ENCODE results near the gene TMEM9B.
"Not testable (repeated sequence)": the region's sequence is repeated elsewhere in the genome, so short reads cannot be mapped to it uniquely, and the experiment has no call there.

Gene TMEM9B

DNA sequence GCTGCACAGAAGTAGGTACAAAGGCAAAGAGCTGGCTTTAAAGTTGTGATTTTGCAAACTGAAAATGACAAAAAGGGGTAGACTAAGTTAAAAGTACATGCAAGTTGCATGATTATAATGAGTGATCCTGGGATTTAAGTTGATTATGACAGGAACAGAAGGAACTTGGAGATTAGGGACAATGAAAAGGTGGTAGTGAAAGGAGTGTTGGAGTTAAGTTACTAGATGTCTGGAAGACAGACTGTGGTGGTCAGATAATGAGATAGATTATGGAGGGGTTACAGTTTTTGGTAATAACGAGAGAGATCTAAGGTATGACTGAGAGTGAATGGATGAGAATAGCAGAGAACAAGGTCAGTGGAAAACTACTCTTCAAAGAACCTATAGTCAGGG lies 7.7 kb upstream of the TMEM9B start:
- DNase-seq, result no peak

DNA sequence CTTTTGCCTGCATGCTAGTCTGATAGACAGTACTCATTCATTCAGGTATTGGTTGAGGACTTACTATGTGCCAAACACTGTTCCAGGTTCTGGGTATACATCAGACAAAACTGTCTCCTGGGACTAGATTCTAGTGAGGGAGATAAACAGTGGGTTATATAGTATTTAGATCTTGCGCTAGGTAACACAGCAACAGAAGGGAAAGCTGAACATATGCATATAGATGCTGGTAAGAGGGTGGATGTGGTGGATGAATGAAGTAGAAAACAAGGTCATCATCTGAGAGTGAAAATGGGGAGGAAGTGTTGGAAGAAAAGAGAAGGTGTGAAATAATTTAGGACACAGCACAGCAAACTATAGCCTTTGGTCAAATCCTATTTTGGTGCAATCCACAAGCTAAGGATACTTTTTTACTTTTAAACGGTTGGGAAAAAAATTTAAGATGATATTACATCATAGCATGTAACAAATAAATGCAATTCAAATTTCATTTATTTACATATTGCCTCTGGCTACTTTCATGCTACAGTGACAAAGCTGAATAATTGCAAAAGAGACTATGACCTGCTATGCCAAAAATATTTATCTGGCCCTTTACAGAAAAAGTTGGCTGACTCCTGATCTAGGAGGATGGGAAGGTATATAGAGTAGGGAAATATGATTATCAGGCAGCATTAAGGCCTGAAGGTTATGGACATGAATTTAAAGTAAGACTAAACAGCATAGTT lies 7.1 kb upstream of the TMEM9B start:
- DNase-seq, result no peak

DNA sequence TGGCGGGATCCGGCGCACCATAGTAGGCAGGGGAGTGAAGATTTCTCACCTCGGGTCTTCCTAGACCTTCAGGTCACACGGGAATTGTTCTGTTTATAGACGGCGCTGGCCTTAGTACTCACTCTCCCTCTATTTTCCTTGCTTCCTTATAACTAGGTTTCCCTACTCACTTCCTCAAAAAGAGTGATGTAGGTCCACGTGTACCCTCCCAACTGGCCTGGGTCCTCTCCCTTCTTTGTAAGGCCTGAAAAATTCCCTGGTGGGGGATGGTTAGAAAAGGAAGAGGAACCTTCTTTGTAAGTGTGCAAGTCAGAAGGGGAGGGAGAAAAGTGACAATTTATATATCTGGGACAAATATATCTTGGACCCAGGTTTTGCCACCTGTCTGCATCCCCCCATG lies 2.9 kb upstream of the TMEM9B start:
- no peak for DNase-seq

DNA sequence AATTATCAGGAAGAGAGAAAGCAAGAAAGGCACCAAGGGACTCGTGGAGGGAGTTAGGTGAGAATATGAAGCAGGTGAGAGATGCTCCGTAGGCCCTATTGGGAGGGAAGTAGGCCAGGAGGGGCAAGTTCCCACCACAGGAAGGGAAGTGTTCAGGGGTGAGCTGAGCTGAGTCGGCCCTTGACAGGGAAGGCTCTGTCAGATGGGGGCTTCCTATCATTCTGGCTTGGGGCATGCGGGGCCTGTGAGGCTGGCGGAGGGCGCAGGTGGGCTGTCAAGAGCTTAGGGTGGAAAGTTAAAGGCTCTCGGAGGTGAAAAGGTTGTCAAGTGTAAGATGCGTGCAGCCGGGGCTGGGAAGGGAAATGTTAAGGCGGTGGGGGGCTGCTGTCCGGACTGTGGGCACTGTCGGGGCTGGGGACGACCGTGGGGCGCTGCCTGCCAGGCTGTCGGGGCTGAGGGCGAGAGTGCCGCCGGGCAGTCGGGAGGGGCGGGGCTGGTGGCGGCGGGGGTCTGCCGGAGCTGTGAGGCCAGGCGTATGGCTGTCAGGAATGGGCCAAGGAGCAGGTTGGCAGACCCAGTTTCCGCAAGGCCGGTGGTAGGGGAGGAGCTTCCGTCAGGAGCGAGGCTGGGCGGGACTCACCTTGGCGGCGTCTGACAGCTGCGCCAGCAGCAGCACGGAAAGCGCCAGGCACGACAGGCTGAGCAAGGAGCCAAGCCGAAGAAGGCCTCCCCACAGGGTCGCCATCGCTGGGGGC lies 496 bp downstream of the TMEM9B start:
- peak; percentile 51 to 87 (median 65) for DNase-seq

DNA sequence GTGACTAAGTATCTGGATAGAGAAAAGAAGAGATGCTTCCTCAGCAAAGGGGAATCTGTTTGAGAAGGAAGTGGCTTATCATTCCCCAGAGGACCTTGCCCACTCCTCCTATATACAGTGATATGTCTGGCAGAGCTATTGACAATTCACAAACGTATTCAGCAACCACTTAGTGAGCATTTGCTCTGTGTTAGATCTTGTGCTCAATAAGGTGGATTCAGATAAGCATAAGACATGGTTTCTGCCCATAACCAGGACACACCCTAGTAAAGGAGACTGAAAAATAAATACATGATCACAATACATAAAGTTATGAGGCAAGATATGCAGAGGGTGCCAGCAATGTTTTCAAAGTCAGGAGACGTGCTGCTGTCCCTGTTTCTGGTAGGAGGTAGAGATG lies 1.4 kb downstream of the TMEM9B start:
- DNase-seq, result no peak

DNA sequence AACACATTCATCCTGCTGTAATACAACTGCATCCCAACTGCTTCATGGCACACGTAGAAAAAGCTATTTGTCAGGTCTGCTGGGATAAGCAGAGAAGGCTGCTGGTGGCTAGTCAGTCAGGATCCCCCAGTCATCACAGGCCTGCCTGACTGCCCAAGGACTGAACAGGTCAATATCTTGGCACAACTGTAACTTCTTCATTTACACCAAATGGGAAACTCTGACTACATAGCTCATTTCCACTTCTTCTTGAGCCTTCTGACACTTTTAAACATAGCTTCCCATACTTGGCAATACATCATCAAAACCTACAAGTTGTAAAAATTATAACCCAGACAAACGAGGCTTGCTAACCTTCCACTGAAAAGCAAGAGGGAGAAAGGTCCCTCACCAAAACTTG lies 2.8 kb downstream of the TMEM9B start:
- DNase-seq, result no peak

DNA sequence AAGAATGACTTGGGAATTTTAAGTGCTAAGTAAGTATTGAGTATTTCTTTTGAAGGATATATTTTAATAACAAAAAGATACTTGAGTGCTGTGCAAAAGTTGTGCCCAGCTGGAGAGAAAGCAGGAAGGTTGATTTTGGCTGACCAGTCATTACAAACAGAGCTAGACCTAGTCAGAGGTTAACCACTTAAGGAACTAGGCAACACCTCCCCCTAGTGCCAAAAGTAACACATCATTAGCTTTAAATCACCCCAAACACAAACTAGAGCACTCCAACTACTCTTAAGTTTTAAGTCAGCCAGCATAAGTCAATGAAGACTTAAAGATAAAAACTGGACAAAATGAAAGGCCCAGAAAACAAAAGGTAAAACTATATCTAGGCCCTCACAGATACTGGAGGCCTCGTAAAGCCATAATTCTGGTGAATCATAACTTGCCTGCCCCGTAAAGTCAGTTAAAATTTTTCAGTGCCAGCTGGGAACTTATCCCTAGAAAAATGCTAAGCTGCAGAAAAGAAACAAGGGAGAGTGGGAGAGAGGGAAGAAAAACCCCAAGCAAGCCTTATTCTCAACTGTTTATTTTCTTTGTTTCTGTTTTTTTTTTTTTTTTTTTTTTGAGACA lies 4.6 kb downstream of the TMEM9B start:
- DNase-seq, result peak in 1 of 5 donors; percentile 73

DNA sequence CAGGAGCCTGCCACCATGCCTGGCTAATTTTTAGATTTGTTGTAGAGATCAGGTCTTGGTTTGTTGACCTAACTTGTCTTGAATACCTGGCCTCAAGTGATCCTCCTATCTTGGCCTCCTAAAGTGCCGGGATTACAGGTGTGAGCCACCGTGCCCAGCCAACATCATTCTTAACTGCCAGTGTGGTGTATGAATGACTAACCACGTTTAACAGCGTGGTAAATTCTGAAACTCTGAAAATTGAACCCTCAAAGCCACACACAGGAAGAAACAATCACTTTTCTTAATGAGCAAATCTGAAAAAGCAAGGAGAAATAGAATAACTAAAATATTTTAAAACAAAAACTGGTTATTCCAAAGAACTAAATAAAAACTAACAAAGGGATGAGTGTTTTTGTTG lies 7.4 kb downstream of the TMEM9B start:
- DNase-seq, result peak in 1 of 5 donors; percentile 25

DNA sequence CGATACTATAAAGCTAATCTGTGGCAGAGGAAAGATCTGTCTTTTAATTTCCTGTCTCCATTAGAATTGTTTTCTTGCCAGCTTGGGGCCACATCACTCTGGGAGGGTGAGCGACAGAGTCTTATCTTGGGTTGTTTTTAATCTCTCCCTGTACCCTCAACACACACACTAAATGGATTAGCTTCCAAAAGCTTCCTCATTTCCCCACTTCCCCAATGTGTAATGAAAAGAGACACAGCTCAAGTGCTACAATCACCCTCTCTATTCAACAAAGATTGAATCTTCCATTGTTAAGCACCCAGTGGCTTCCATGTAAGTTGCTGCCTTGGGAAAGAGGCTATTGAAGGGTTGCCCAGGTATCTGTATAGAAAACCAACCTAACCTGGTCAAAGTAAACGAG lies 15.4 kb downstream of the TMEM9B start:
- no peak for DNase-seq

DNA sequence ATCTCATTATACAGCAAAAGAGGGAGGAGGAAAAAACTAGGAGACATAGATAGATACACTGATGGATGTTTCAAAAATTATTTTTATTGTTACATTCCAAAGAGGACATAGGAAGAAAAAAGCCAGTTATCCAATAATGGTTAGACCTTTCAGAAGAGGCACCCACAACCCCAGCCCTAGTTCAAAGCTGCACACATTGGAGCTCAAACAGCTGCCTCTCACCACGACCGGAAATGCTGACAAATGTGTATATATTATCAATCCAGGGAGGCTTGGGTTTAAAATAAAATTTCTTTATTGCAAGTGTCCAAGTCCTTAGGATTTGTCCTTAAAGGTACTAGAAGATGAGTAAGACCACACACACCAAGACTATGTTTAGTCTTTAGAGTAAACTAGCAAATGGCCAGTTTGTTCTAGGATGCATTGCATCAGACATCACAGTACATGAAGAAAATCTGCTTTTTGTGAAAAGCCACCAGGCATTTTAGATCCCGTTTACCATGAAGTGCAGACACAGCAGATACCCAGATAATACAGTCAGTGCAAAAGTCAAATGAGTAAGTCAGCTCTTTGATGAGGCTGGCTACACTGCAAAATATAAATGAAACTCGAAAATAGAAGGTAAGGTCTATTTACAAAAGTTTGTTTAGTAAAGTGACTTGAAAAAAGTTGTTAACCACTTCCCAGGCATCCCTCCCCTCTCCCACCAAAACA lies 16.9 kb downstream of the TMEM9B start:
- peak in 1 of 5 donors; percentile 11 for DNase-seq

DNA sequence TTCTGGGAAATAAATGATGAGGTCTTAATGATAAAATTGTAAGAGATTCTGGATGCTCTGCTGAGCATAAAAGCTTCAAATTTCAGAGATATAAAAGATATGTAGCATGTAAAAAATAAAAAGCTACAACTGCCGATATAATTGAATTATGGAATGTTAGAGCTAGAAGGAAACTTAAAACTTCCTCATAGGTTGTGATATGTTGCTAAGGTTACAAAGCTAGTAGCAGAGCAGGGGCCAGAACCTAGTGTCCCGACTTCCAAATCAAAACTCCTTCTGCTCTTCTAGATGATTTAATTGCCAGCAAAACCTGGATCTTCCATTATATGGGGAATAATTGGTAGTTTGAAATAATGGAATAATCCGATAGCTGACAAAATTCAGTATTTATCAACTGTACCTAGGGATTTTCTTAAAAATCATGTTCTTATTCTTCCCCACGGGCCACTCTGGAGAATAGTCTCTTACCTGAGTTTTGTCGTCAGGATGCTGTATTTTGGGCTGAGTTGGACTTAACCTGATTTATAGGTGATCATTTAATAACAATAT lies 21.6 kb downstream of the TMEM9B start, which contains the start of gene ASCL3:
Gene ASCL3 (minus strand): TSS at position 499 of the 549 bp plus-strand sequence. CDS start 4,855 bp downstream, outside the sequence.
- DNase-seq, result no peak

DNA sequence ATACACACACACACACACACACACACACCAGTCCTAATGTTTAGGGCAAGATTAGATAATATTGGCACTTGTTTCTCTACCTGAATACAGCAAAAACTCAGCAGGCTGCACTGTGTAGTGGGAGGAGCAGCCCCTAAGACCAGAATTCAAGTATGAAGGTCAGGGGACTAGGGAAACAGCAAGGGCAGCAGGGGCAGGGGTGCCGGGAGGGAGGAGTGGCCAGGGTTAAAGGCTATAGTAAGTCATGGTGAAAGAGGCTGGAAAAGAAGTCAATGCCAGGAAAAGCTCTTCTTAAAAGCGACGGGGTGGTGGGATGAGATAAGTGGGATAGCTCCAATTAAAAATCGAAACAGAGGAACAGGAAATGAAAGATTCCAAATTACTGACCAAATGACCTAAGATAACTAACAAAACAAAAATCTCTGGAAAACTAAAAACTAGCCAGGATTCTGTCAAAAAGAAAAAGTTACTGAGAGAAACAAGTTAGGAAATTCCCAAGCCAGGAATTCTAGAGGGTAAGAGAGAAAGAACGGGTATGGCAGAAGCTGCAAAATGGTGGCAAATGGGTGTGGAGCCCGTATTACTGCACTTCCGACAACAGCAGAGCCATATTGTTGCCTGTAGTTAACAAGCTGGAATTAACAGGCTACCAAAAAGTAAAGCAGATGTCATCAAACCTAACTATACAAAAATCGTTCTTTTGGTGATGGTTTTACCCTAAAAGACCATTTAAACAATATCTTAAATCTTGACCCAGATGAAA lies 22.7 kb downstream of the TMEM9B start:
- DNase-seq, result no peak

DNA sequence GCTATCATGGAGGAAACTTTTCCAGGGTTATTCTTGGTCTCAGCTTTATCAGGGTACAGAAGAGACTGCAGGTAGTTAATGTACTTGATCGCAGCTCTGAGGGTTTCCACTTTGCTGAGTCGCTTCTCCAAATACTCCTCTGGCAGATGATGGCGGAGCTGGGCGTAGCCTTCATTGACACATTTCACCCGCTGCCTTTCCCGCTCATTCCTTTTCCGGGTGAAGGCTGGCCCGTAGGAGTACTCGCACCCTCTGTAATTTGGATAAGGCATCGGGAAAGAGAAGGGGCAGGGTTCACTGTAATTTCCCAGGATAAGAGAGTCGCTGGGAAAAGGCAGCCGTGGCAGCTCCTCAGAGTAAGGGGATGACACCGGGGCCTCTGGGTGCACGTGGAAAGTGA lies 26.6 kb downstream of the TMEM9B start:
- no peak for DNase-seq

DNA sequence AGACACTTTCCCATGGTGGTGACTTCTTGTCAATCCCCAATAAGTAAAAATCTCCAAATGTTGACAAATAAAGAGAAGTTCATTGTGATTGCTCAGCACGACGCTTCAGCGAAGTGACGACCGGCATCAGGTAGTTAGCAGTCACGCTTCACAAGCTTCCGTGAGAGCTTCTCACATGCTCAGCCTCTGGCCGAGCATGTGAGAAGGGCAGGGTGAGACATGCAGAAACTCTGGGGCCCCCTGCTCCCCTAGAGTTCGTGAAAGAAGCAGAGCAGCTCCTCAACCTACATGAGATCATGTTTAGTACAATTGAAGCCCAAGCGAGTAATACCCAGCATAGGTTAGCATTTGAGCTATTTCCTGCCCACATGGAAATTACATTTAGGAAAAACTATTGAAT lies 27.1 kb downstream of the TMEM9B start:
- no peak for DNase-seq

DNA sequence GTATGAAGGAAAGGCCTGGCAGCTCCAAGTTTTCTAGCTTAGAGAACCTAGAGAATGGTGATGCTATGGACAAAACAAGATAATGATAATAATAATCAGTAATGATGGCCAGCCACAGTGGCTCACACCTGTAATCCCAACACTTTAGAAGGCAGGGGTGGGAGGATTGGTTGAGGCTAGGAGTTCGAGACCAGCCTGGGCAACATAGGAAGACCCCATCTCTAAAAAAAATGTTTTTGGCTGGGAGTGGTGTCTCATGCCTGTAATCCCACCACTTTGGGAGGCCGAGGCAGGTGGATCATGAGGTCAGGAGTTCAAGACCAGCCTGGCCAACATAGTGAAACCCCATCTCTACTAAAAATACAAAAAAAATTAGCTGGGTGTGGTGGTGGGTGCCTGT lies 28.5 kb downstream of the TMEM9B start:
- DNase-seq, result not testable (repeated sequence)

DNA sequence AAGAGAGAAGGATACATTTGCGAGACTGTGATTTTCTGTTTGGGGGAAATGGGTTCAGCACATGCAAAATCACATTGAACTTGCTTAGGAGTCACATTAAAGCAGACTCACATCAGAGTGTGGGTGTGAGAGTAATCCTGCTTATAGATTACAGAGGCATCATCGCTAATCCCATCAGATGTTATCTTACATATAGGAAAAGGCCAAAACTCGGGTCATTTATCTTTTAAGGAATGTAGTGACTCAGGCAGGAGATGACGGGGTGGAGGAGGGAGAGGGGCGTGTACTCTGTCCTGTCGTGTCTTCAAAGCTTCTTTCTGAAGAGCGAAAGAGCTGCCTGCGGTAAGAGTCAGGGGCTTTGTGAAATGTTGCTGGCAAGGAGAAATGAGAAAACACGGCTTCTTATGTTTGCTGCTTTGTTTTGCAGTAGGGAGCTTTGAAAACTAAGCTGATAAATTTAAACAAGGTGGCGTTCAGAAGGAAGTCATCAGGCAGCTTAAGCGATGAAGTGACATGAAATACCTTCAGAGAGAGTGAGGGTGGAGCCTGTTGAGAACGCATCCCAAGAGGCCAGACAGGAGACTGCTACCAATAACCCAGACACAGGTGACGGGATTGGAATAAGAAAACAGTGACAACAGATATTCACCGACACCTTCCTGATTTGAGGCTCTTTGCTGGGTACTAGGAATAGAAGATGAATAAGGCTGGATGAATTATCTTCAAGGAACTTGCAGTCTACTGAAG lies 29.3 kb downstream of the TMEM9B start:
- DNase-seq, result no peak

DNA sequence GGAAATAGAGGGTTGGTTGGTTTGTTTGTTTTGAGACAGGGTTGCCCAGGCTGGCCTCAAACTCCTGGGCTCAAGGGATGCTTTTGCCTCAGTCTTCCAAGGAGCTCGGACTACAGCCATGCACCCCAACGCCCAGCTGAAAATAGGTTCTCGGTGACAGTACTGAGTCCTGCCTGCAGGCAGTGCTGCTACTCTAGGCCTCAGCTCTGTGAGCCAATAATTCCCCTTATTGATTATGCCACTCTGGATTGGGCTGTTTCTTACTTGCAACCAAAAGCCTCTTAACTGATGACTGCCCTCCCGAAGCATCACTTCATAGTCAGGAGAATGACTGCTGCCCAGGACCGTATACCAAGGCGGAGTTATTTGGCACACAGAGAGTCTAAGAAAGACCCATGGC lies 30.3 kb downstream of the TMEM9B start:
- no peak for DNase-seq

DNA sequence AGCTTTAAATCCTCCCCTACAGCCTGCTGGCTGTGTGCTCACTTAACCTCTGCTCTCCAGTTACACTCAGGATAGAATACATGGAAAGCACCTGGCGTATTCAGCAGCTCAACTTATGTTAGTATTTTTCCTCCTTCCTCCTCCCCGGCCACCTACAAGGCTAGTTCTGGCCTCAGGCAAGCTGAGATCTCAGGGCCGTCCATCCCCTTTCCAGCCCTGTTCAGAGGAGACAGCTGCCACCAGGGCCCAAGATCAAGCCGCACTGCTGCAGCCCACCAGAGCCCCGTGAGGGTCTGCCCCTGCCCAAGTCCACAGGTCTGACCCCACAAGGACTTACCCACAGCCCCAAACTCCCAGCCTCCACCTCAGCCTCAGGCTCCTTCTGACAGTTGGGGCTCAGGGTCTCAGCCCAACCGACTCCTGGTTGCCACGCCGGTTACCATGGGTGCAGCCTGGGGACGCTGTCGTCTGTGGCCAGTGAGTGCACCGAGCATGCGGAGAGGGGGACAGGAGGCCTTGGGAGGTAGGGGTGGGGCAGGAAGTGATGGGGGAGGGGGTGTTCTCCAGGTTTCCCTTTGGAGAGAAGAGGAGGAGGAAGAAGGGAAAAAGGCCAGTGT lies 31.6 kb downstream of the TMEM9B start, which contains the start of gene C11orf16:
Gene C11orf16 (minus strand): TSS at position 384 of the 617 bp plus-strand sequence. CDS start 639 bp downstream, outside the sequence.
- DNase-seq, result no peak

DNA sequence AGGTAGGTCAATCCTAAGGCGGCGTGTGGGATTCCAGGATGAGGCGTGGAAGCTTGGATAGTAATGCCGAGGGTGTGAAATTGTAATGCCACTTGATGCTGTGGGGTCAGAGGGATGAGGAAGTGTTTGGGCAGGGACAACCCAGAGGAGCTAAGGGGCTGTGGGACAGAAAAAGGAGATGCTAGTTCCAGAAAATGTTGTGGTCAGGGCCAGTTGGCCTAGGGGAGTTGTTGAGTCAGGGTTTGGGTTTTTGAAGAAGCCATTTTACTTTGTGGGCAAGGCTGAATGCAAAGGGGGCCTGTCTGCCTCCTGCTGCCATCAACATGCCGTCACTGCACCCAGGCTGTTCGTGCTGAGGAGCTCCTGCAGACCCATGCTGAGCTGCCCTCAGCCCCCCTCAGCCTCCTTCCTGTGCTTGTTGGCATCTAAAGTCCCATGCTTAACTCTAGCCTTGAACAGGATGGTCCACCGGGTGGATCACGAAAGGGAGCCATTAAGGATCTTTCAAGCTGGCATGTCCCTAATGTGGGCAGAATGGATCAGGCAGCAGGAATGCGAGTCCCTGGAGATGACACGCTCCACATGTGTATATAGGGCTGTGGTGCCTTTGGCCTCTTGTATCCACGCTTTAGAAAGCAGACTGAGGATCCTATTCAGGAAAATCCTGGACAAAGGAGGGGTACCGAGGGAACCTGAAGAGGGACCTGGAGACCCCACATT lies 33.6 kb downstream of the TMEM9B start:
- DNase-seq, result no peak
